H9 (cell line): ENCODE measurements around the gene F2. TPM values are rescaled to one million over a fixed set of nuclear protein-coding genes. Genes with fewer than 3 reads are reported as not detected.

Experiments used
- DNase-seq: peaks from one replicate; pipeline ENCODE4 v3.0.0-alpha.2; 2017
- H2AFZ ChIP-seq: one replicate; pipeline ENCODE4 v1.6.1; 2013; ENCODE audit warnings: mild to moderate bottlenecking, low read length, control low read depth, moderate library complexity
- H2AK5ac ChIP-seq: 2 replicates; pipeline ENCODE4 v1.6.1; 2013; ENCODE audit warnings: low read length, control low read depth, mixed read lengths; ENCODE audit not compliant: insufficient read length
- H2BK120ac ChIP-seq: one replicate; pipeline ENCODE4 v1.6.1; 2013; ENCODE audit warnings: low read depth, mild to moderate bottlenecking, low read length, control low read depth, inconsistent platforms; ENCODE audit not compliant: poor library complexity, severe bottlenecking
- H2BK12ac ChIP-seq: 2 replicates; pipeline ENCODE4 v1.6.1; 2013; ENCODE audit warnings: low read length, control low read depth, mixed read lengths, low read depth; ENCODE audit not compliant: insufficient read length
- H2BK15ac ChIP-seq: 2 replicates; pipeline ENCODE4 v1.6.1; 2013; ENCODE audit warnings: low read depth, low read length, control low read depth
- H2BK20ac ChIP-seq: one replicate; pipeline ENCODE4 v1.6.1; 2013; ENCODE audit warnings: low read depth, mild to moderate bottlenecking, low read length, control low read depth, inconsistent platforms; ENCODE audit not compliant: poor library complexity, severe bottlenecking
- H2BK5ac ChIP-seq: 2 replicates; pipeline ENCODE4 v1.6.1; 2013; ENCODE audit warnings: low read length, control low read depth, mixed read lengths; ENCODE audit not compliant: insufficient read length
- H3K14ac ChIP-seq: 2 replicates; pipeline ENCODE4 v1.6.1; 2013; ENCODE audit warnings: low read length, control low read depth; ENCODE audit not compliant: insufficient read depth
- H3K18ac ChIP-seq: 2 replicates; pipeline ENCODE4 v1.6.1; 2013; ENCODE audit warnings: low read depth, mild to moderate bottlenecking, mixed read lengths, low read length, control low read depth; ENCODE audit not compliant: insufficient read length
- H3K23ac ChIP-seq: 2 replicates; pipeline ENCODE4 v1.6.1; 2013; ENCODE audit warnings: low read length, control low read depth, mixed read lengths, low read depth; ENCODE audit not compliant: insufficient read length
- H3K23me2 ChIP-seq: 2 replicates; pipeline ENCODE4 v1.6.1; 2013; ENCODE audit warnings: low read depth, mild to moderate bottlenecking, mixed read lengths, low read length, control low read depth; ENCODE audit not compliant: insufficient read length, poor library complexity, severe bottlenecking
- H3K27ac ChIP-seq: 2 replicates; pipeline ENCODE4 v1.5.1; 2013; ENCODE audit warnings: low read length, control low read depth, mixed read lengths, low read depth; ENCODE audit not compliant: insufficient read length
- H3K27me3 ChIP-seq: 2 replicates; pipeline ENCODE4 v1.6.1; 2013; ENCODE audit warnings: low read length, control low read depth, inconsistent platforms; ENCODE audit not compliant: insufficient read depth
- H3K4ac ChIP-seq: 2 replicates; pipeline ENCODE4 v1.6.1; 2013; ENCODE audit warnings: low read depth, mild to moderate bottlenecking, control low read depth, inconsistent platforms, low read length, moderate library complexity
- H3K4me1 ChIP-seq: 2 replicates; pipeline ENCODE4 v1.6.1; 2013; ENCODE audit warnings: low read length, control low read depth, inconsistent platforms; ENCODE audit not compliant: insufficient read depth
- H3K4me2 ChIP-seq: 2 replicates; pipeline ENCODE4 v1.6.1; 2013; ENCODE audit warnings: low read length, control low read depth, mixed read lengths; ENCODE audit not compliant: insufficient read length, insufficient read depth
- H3K56ac ChIP-seq: 2 replicates; pipeline ENCODE4 v1.6.1; 2013; ENCODE audit warnings: low read depth, mild to moderate bottlenecking, mixed read lengths, low read length, control low read depth; ENCODE audit not compliant: insufficient read length
- H3K79me1 ChIP-seq: 2 replicates; pipeline ENCODE4 v1.6.1; 2013; ENCODE audit warnings: low read depth, mild to moderate bottlenecking, moderate library complexity, low read length, control low read depth, inconsistent platforms; ENCODE audit not compliant: insufficient read depth, poor library complexity, severe bottlenecking
- H3K79me2 ChIP-seq: 2 replicates; pipeline ENCODE4 v1.6.1; 2013; ENCODE audit warnings: low read length, control low read depth, inconsistent platforms; ENCODE audit not compliant: insufficient read depth
- H3K9ac ChIP-seq: 2 replicates; pipeline ENCODE4 v1.6.1; 2013; ENCODE audit warnings: low read length, control low read depth, mixed read lengths; ENCODE audit not compliant: insufficient read length; ENCODE audit errors: extremely low read depth
- H3K9me3 ChIP-seq: one replicate; pipeline ENCODE4 v1.6.1; 2013; ENCODE audit warnings: low read depth, low read length, inconsistent platforms; ENCODE audit not compliant: control insufficient read depth
- H3T11ph ChIP-seq: one replicate; pipeline ENCODE4 v1.6.1; 2013; ENCODE audit warnings: mild to moderate bottlenecking, low read length, control low read depth, inconsistent platforms
- H4K20me1 ChIP-seq: one replicate; pipeline ENCODE4 v1.6.1; 2013; ENCODE audit not compliant: control insufficient read depth, insufficient read length, insufficient read depth
- H4K5ac ChIP-seq: 2 replicates; pipeline ENCODE4 v1.6.1; 2013; ENCODE audit warnings: low read depth, mild to moderate bottlenecking, mixed read lengths, low read length, control low read depth; ENCODE audit not compliant: insufficient read length
- H4K8ac ChIP-seq: replicated peaks from 2 replicates; pipeline ENCODE4 v1.6.1; 2013; ENCODE audit warnings: low read length, control low read depth, mixed read lengths, low read depth; ENCODE audit not compliant: insufficient read length
- H4K91ac ChIP-seq: 2 replicates; pipeline ENCODE4 v1.6.1; 2013; ENCODE audit warnings: low read depth, mild to moderate bottlenecking, moderate library complexity, mixed read lengths, low read length, control low read depth; ENCODE audit not compliant: insufficient read length
- H3K27ac Mint-ChIP-seq, 3 experiments: 2 replicates in 2 of 3; 3 replicates in 1 of 3; pipeline ENCODE4 v1.8.0; 2020 to 2021; ENCODE audit warnings: mixed read lengths in 3 of 3, mild to moderate bottlenecking in 1 of 3, moderate library complexity in 1 of 3
- H3K27me3 Mint-ChIP-seq: 2 replicates; pipeline ENCODE4 v1.8.0; 2021; ENCODE audit warnings: low read depth, mild to moderate bottlenecking, moderate library complexity, mixed read lengths
- H3K36me3 Mint-ChIP-seq, 3 experiments: 2 replicates in 2 of 3; 3 replicates in 1 of 3; pipeline ENCODE4 v1.8.0; 2020 to 2021; ENCODE audit warnings: low read depth in 3 of 3, mixed read lengths in 3 of 3; ENCODE audit not compliant: insufficient read depth in 1 of 3
- H3K4me1 Mint-ChIP-seq, 2 experiments: 2 replicates each; pipeline ENCODE4 v1.8.0; 2020; ENCODE audit warnings: mixed read lengths in 2 of 2
- H3K4me3 Mint-ChIP-seq, 2 experiments: 2 replicates in 1 of 2; 3 replicates in 1 of 2; pipeline ENCODE4 v1.8.0; 2020 to 2021; ENCODE audit warnings: mild to moderate bottlenecking in 2 of 2, mixed read lengths in 2 of 2, moderate library complexity in 1 of 2
- H3K9me3 Mint-ChIP-seq, 2 experiments: 2 replicates in 1 of 2; 3 replicates in 1 of 2; pipeline ENCODE4 v1.8.0; 2020; ENCODE audit warnings: mild to moderate bottlenecking in 2 of 2, mixed read lengths in 2 of 2, moderate library complexity in 1 of 2
- CTCF ChIP-seq: fragments of 200-600 bp; sonication (generic); conservative IDR thresholded peaks from 3 replicates; pipeline ENCODE4 v1.8.0; 2021; ENCODE audit warnings: antibody characterized with exemption, mild to moderate bottlenecking
- WGBS: extraction: QIAGEN DNeasy Blood & Tissue Kit; methylation state at CpG from one replicate; pipeline ENCODE4 v1.1.7; 2013; ENCODE audit warnings: missing lambda C conversion rate, low lambda C conversion rate, mixed read lengths; ENCODE audit not compliant: insufficient read length; ENCODE audit errors: extremely low coverage; 5-methylcytosine and 5-hydroxymethylcytosine counted together
- total RNA-seq: library from RNA; stranded (reverse); gene quantifications from 2 replicates; pipeline ENCODE4 v1.2.1, GENCODE V29; 2021

The F2 gene
- total RNA-seq, 1 experiment from 2014 or later = not detected

GRCh38 chr11:46694072-46694471, 24.9 kb upstream of the F2 start:
- no peaks in the 10 kb centered on the region for H3K79me1 ChIP-seq
- no peak overlapping the region for H2AFZ ChIP-seq
- no peaks in the 10 kb centered on the region for H3K23me2 ChIP-seq
- H3K79me2 ChIP-seq = no peaks in the 10 kb centered on the region
- peaks cover 9 to 10% of the 10 kb centered on the region in 2 experiments; a peak in 3 of 4 replicates for H3K4me1 Mint-ChIP-seq
- H3K36me3 Mint-ChIP-seq = peaks cover 2 to 13% (median 13%) of the 10 kb centered on the region in 3 experiments; a peak in 6 of 7 replicates
- no peak overlapping the region for H3T11ph ChIP-seq
- H3K27me3 Mint-ChIP-seq = no peaks in the 10 kb centered on the region
- no peak overlapping the region for H3K56ac ChIP-seq
- no peaks in the 10 kb centered on the region for H4K20me1 ChIP-seq
- H4K5ac ChIP-seq = no peak overlapping the region
- no peak overlapping the region for H2BK5ac ChIP-seq
- H2BK15ac ChIP-seq = no peak overlapping the region
- H3K18ac ChIP-seq = no peak overlapping the region
- no peak overlapping the region for H3K14ac ChIP-seq
- TF ChIP-seq CTCF = no peak
- no peaks in the 10 kb centered on the region for H3K9me3 Mint-ChIP-seq
- no peak overlapping the region for H3K23ac ChIP-seq
- H3K4me3 Mint-ChIP-seq = no peak overlapping the region
- no peaks in the 10 kb centered on the region for H3K9me3 ChIP-seq
- DNase-seq = no peak
- H3K4ac ChIP-seq = no peak overlapping the region
- no peak overlapping the region for H2BK20ac ChIP-seq
- no peak overlapping the region; a peak in 1 of 7 replicates for H3K27ac Mint-ChIP-seq
- H3K9ac ChIP-seq = no peak overlapping the region
- no peaks in the 10 kb centered on the region; the same call in 1 of the 2 replicates for H3K27me3 ChIP-seq
- H2AK5ac ChIP-seq = no peak overlapping the region
- no peak overlapping the region for H2BK12ac ChIP-seq
- no peak overlapping the region for H3K4me2 ChIP-seq
- H3K4me1 ChIP-seq = no peaks in the 10 kb centered on the region
- H2BK120ac ChIP-seq = no peak overlapping the region
- WGBS = no CpG with 5 or more reads among the region's 6 CpGs
- no peak overlapping the region for H4K91ac ChIP-seq
- H3K27ac ChIP-seq = no peak overlapping the region
- H4K8ac ChIP-seq = no peak overlapping the region
